SJSA1 (cell line): ENCODE data around the gene ZNF212. TPM values are rescaled to one million over a fixed set of nuclear protein-coding genes. Genes with fewer than 3 reads are reported as not detected.

Experiments used
- DNase-seq, 2 experiments: peaks; one replicate each; pipeline ENCODE4 v3.0.0-alpha.2; 2015 to 2020; ENCODE audit warnings: low spot score in 2 of 2, low read depth in 1 of 2
- H3K27ac ChIP-seq: fragments of 250-450 bp; sonication (Bioruptor Pico); 2 replicates; pipeline ENCODE4 v1.5.1; 2020; ENCODE audit warnings: mild to moderate bottlenecking, moderate library complexity
- H3K27me3 ChIP-seq: fragments of 250-450 bp; sonication (Bioruptor Pico); replicated peaks from 2 replicates; pipeline ENCODE4 v1.5.1; 2020; ENCODE audit warnings: mild to moderate bottlenecking, moderate library complexity
- H3K36me3 ChIP-seq: fragments of 250-450 bp; sonication (Bioruptor Pico); 2 replicates; pipeline ENCODE4 v1.5.1; 2020; ENCODE audit warnings: mild to moderate bottlenecking
- H3K4me1 ChIP-seq: fragments of 250-450 bp; sonication (Bioruptor Pico); replicated peaks from 2 replicates; pipeline ENCODE4 v1.6.1; 2021; ENCODE audit warnings: mild to moderate bottlenecking
- H3K4me3 ChIP-seq: fragments of 250-450 bp; sonication (Bioruptor Pico); 2 replicates; pipeline ENCODE4 v1.5.1; 2020; ENCODE audit warnings: mild to moderate bottlenecking
- H3K9me3 ChIP-seq: fragments of 250-450 bp; sonication (Bioruptor Pico); replicated peaks from 2 replicates; pipeline ENCODE4 v1.5.1; 2020; ENCODE audit warnings: mild to moderate bottlenecking
- total RNA-seq: library from RNA; depleted of rRNA; stranded (reverse); fragments of >200 nt; shearing (Covaris generic); gene quantifications from 2 replicates; pipeline ENCODE4 v1.2.3, GENCODE V29; 2014; rRNA removed

The ZNF212 gene
- total RNA-seq, 1 experiment from 2014 or later = 6.3 TPM

DNA sequence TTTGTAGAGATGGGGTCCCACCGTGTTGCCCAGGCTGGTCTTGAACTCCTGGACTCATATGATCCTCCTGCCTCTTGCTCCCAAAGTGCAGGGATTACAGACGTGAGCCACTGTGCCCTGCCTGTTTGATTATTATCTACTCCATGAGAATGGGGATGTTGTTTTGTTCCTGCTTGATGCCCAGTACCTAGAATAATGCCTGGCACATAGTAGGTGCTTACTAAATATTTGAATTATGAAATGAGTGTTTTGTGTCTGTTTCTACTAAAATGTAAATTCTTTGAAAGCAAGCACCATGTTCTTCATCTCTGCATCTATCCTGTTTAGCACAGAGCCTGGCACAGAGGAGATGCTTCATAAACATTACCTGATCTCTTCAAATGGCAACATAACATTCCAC is 63.4 kb downstream of the ZNF212 start:
- no peaks in the 10 kb centered on the region for H3K27me3 ChIP-seq
- H3K4me3 ChIP-seq = no peak overlapping the region
- H3K27ac ChIP-seq = no peak overlapping the region
- H3K36me3 ChIP-seq = no peaks in the 10 kb centered on the region
- no peaks in the 10 kb centered on the region; the same call in 1 of the 2 replicates for H3K9me3 ChIP-seq
- no peak for DNase-seq
- no peaks in the 10 kb centered on the region for H3K4me1 ChIP-seq

DNA sequence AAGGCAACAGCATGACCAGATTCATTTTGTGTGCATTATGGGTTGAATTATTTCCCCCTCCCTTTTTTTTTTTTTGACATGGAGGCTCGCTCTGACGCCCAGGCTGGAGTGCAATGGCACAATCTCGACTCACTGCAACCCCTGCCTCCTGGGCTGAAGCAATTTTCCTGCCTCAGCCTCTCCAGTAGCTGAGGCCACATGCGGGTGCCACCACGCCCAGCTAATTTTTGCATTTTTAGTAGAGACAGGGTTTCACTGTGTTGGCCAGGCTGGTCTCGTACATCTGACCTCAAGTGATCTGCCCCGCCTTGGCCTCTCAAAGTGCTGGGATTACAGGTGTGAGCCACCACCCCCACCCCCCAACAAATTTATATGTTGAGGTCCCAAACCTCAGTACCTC is 64.6 kb downstream of the ZNF212 start:
- H3K27me3 ChIP-seq = no peaks in the 10 kb centered on the region
- no peaks in the 10 kb centered on the region for H3K36me3 ChIP-seq
- no peak overlapping the region for H3K27ac ChIP-seq
- H3K4me1 ChIP-seq = no peaks in the 10 kb centered on the region
- no peaks in the 10 kb centered on the region; the same call in 1 of the 2 replicates for H3K9me3 ChIP-seq
- no peak overlapping the region for H3K4me3 ChIP-seq
- no peak for DNase-seq

Other genes with a start within 250 kb of the ZNF212 start
- gene PDIA4, start 211.1 kb upstream of the ZNF212 start, total RNA-seq = 207 and 271 TPM in 2 replicates
- gene ZNF786, start 148.9 kb upstream of the ZNF212 start, total RNA-seq = 2.9 and 3.4 TPM in 2 replicates
- gene ZNF425, start 113.3 kb upstream of the ZNF212 start, total RNA-seq = 0.41 and 2.5 TPM in 2 replicates
- 5.6 and 12.3 TPM in 2 replicates for gene ZNF398, start 92.2 kb upstream of the ZNF212 start, total RNA-seq
- gene ZNF282, start 44.1 kb upstream of the ZNF212 start, total RNA-seq = 16.9 and 17.4 TPM in 2 replicates
- gene ZNF783, start 22.5 kb downstream of the ZNF212 start, total RNA-seq = 2.2 and 3.9 TPM in 2 replicates
- gene ZNF777, start 221.4 kb downstream of the ZNF212 start, total RNA-seq = 1.8 and 6.6 TPM in 2 replicates